Measurements from ENCODE around the gene PLAGL1. TPM values are rescaled to one million over a fixed set of nuclear protein-coding genes. Genes with fewer than 3 reads are reported as not detected.

PLAGL1 gene
- polyA plus RNA-seq, 2 of the 4 experiments (the other 2 are of a cell fraction): 4.7 to 8.2 TPM

- no peak for FAIRE-seq
- no peak overlapping the region for H3K4me2 ChIP-seq
- H3K27ac ChIP-seq: no peak overlapping the region
- ChIA-PET CTCF (interaction anchor here (3.3 kb wide), 1 partner anchor 14 kb away, joined by 9 read pairs; no protein-coding TSS in a partner anchor), POLR2A (no interaction called here)
- DNase-seq (ENCODE audit: low read depth in 1 of 2, low spot score in 1 of 2): no peak
- TF ChIP-seq HDAC2 (IDR thresholded peaks at IDR 0.05) (no peak), FOSB (CRISPR knock-in tag; IDR thresholded peaks at IDR 0.05) (no peak), KDM1A (IDR thresholded peaks at IDR 0.05; ENCODE audit: low read depth) (no peak), HOXB13 (CRISPR knock-in tag; IDR thresholded peaks at IDR 0.05; ENCODE audit: low read depth) (no peak), POLR2A (IDR thresholded peaks at IDR 0.05; ENCODE audit: low read length) (no peak), CHD2 (IDR thresholded peaks at IDR 0.05; ENCODE audit: low read length, partially characterized antibody) (no peak), RARB (CRISPR knock-in tag; IDR thresholded peaks at IDR 0.05) (no peak), MAFK (IDR thresholded peaks at IDR 0.05; ENCODE audit: partially characterized antibody) (no peak), MAZ (IDR thresholded peaks at IDR 0.05; ENCODE audit: borderline replicate concordance, low read depth, low read length) (no peak), EHMT2 (IDR thresholded peaks at IDR 0.05; ENCODE audit: low read depth) (no peak), ZNF302 (CRISPR knock-in tag; IDR thresholded peaks at IDR 0.05) (no peak), BHLHE40 (IDR thresholded peaks at IDR 0.05; ENCODE audit: low read depth, low read length) (no peak), RFX5 (IDR thresholded peaks at IDR 0.05) (no peak), USF2 (IDR thresholded peaks at IDR 0.05) (no peak), RNF2 (IDR thresholded peaks at IDR 0.05; ENCODE audit: borderline replicate concordance, low read depth) (no peak), ZFP36 (IDR thresholded peaks at IDR 0.05; ENCODE audit: borderline replicate concordance, partially characterized antibody) (no peak), JUNB (IDR thresholded peaks at IDR 0.05) (no peak), MAX (IDR thresholded peaks at IDR 0.05) (no peak)
- H3K9me3 ChIP-seq: no peaks in the 10 kb centered on the region
- no peak overlapping the region for H3K4me3 ChIP-seq
- ATAC-seq: no peak
- H3K4me1 ChIP-seq: no peaks in the 10 kb centered on the region
Measured at GRCh38 chr6:144027932-144028587, 20.0 kb upstream of the PLAGL1 start.

GRCh38 chr6:144023216-144023615 is 15.2 kb upstream of the PLAGL1 start:
- WGBS (ENCODE audit: missing lambda C conversion rate): 48% methylated on average over 4 of the region's 4 CpGs
- H3K9me3 ChIP-seq: no peaks in the 10 kb centered on the region
- DNase-seq (ENCODE audit: low read depth in 1 of 2, low spot score in 1 of 2) (no peak), FAIRE-seq (no peak), ATAC-seq (no peak)
- ChIA-PET POLR2A (no interaction called here), CTCF (interaction anchor here (1.4 kb wide), 1 partner anchor 10 kb away, joined by 7 read pairs; no protein-coding TSS in a partner anchor)
- H3K4me2 ChIP-seq: no peak overlapping the region
- no peaks in the 10 kb centered on the region for H3K4me1 ChIP-seq
- H3K27ac ChIP-seq: no peak overlapping the region
- no peak overlapping the region for H3K4me3 ChIP-seq
- TF ChIP-seq FOXS1 (CRISPR knock-in tag; IDR thresholded peaks at IDR 0.05) (no peak), JUNB (IDR thresholded peaks at IDR 0.05) (no peak), RFX5 (IDR thresholded peaks at IDR 0.05) (no peak), NPAS2 (CRISPR knock-in tag; IDR thresholded peaks at IDR 0.05; ENCODE audit: borderline replicate concordance) (no peak), FOSB (CRISPR knock-in tag; IDR thresholded peaks at IDR 0.05) (no peak), POLR2AphosphoS2 (conservative IDR thresholded peaks at IDR 0.05; ENCODE audit: low read length) (no peak), TP53 (CRISPR knock-in tag; IDR thresholded peaks at IDR 0.05) (no peak), RNF2 (IDR thresholded peaks at IDR 0.05; ENCODE audit: borderline replicate concordance, low read depth) (no peak), MAX (IDR thresholded peaks at IDR 0.05) (no peak), BCL3 (IDR thresholded peaks at IDR 0.05) (no peak), CBX2 (IDR thresholded peaks at IDR 0.05; ENCODE audit: borderline replicate concordance, low read depth) (no peak), USF2 (IDR thresholded peaks at IDR 0.05) (no peak), JUN (IDR thresholded peaks at IDR 0.05) (no peak)

Measured in A549 (cell line).